Progenitor cell of endocrine pancreas (in vitro differentiated cells): ENCODE data around the gene FMN1. TPM values are rescaled to one million over a fixed set of nuclear protein-coding genes. Genes with fewer than 3 reads are reported as not detected.

Experiments used
- DNase-seq: peaks from one replicate; pipeline ENCODE4 v3.0.0; 2021; ENCODE audit warnings: low spot score; ENCODE audit not compliant: unreplicated experiment
- H3K27ac Mint-ChIP-seq: 2 replicates; pipeline ENCODE4 v1.8.0; 2021; ENCODE audit warnings: mild to moderate bottlenecking, moderate library complexity, mixed read lengths
- H3K27me3 Mint-ChIP-seq: 2 replicates; pipeline ENCODE4 v1.8.0; 2021; ENCODE audit warnings: mixed read lengths
- H3K36me3 Mint-ChIP-seq: 2 replicates; pipeline ENCODE4 v1.8.0; 2022; ENCODE audit warnings: mixed read lengths; ENCODE audit not compliant: insufficient read depth
- H3K4me1 Mint-ChIP-seq: 2 replicates; pipeline ENCODE4 v1.8.0; 2021; ENCODE audit warnings: low read depth, mixed read lengths
- H3K4me3 Mint-ChIP-seq: 2 replicates; pipeline ENCODE4 v1.8.0; 2021; ENCODE audit warnings: low read depth, mild to moderate bottlenecking, moderate library complexity, mixed read lengths
- H3K9me3 Mint-ChIP-seq: 2 replicates; pipeline ENCODE4 v1.8.0; 2021; ENCODE audit warnings: low read depth, mixed read lengths
- total RNA-seq: library from RNA; stranded (reverse); gene quantifications from 2 replicates; pipeline ENCODE4 v1.2.1, GENCODE V29; 2021
- TF ChIP-seq, protein P1 (sequence below): fragments of 200-600 bp; sonication (generic); IDR thresholded peaks from one replicate; pipeline ENCODE4 v1.5.0; 2021; ENCODE audit warnings: antibody characterized with exemption, mild to moderate bottlenecking; ENCODE audit not compliant: unreplicated experiment

FMN1 gene
- total RNA-seq, 1 donor from 2014 or later: 0.41 TPM

DNA sequence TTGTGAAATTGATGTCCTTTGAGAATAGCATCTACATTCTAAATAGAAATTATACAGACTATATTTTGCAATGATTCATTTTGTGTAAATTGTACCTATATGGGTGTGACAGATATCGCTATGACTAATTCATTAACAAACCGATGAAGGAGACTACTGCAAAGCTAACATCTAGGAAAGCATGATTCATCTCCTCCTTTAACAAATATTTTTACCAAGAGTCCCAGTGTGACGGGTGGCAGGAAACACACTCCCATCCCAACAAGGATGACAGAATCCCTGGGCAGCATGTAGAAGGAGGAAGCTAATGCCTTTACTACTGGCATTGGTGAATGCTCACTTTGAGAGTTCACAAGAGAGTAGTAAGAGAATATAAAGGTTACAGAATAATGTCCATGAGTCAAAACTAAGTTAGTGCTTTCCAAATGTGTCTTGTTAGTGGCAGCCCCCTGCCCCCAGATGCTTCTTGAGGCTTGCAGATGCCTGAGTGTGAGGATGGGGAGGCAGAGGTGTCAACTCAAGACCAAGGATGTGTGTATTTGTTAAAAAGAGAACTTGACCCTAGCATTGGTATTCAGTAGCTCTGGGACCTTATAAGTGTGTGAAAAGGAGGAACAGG is 180.6 kb downstream of the FMN1 start:
- TF ChIP-seq, protein P1, sequence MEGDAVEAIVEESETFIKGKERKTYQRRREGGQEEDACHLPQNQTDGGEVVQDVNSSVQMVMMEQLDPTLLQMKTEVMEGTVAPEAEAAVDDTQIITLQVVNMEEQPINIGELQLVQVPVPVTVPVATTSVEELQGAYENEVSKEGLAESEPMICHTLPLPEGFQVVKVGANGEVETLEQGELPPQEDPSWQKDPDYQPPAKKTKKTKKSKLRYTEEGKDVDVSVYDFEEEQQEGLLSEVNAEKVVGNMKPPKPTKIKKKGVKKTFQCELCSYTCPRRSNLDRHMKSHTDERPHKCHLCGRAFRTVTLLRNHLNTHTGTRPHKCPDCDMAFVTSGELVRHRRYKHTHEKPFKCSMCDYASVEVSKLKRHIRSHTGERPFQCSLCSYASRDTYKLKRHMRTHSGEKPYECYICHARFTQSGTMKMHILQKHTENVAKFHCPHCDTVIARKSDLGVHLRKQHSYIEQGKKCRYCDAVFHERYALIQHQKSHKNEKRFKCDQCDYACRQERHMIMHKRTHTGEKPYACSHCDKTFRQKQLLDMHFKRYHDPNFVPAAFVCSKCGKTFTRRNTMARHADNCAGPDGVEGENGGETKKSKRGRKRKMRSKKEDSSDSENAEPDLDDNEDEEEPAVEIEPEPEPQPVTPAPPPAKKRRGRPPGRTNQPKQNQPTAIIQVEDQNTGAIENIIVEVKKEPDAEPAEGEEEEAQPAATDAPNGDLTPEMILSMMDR: no peak
- Mint-ChIP-seq H3K27me3 (no peaks in the 10 kb centered on the region), H3K9me3 (no peaks in the 10 kb centered on the region), H3K4me3 (no peak overlapping the region), H3K27ac (no peak overlapping the region), H3K4me1 (no peaks in the 10 kb centered on the region), H3K36me3 (no peaks in the 10 kb centered on the region)
- DNase-seq: no peak

DNA sequence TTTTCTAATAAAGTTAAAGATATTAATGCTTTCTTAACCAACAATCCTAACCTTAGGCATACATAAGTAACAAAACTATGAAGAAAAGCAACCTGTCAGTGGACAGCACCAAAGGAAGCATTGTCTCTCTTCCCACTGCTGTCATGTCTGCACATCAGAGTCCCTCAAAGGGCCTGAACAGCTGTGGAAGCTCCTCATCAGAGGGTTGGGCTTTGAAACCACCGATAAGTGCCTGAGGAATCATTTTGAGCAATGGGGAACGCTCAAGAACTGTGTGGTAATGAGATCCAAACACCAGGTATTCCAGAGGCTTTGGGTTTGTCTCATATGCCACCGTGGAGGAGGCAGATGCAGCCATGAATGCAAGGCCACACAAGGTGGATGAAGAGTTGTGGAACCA is 182.5 kb downstream of the FMN1 start:
- no peak overlapping the region for H3K27ac Mint-ChIP-seq
- no peaks in the 10 kb centered on the region for H3K36me3 Mint-ChIP-seq
- no peaks in the 10 kb centered on the region for H3K27me3 Mint-ChIP-seq
- no peaks in the 10 kb centered on the region for H3K9me3 Mint-ChIP-seq
- TF ChIP-seq, protein P1: no peak
- H3K4me3 Mint-ChIP-seq: no peak overlapping the region
- DNase-seq: no peak
- peaks cover 10% of the 10 kb centered on the region for H3K4me1 Mint-ChIP-seq

DNA sequence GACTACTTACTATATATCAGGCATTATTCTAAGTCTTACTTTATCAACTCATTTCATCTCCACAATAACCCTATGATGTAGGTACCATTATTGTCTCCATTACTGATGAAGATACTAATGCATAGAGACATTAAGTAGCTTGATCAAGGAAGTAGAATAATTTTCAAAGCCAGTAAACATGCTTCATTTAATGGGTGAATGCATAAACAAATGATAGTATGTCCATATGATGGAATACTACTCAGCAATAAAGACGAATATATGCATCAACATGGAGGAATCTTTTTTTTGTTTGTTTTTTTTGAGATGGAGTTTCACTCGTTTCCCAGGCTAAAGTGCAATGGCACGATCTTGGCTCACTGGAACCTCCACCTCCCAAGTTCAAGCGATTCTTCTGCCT is 184.9 kb downstream of the FMN1 start:
- Mint-ChIP-seq H3K27ac (no peak overlapping the region), H3K9me3 (no peaks in the 10 kb centered on the region), H3K4me1 (peaks cover 10% of the 10 kb centered on the region), H3K27me3 (no peaks in the 10 kb centered on the region), H3K36me3 (no peaks in the 10 kb centered on the region), H3K4me3 (no peak overlapping the region)
- TF ChIP-seq, protein P1: no peak
- DNase-seq: no peak

DNA sequence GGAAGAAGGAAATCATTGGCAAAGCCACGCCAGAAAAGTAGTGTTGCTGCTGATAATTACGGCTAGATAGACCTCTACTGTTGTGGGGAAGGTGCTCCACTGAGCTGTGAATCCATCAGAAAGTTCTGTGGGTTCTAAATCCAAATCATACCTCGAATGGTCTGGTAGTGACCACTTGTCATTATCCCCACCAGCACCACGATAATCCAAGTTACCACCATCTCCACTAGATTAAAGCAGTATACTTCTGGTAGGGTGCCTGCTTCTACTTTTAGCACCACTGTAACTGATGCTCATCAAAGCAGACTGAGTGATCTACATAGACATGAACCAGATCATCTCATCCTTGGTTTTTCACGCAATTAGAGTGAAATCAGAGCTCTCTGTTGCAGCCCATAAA is 185.5 kb downstream of the FMN1 start:
- TF ChIP-seq, protein P1: no peak
- H3K27me3 Mint-ChIP-seq: no peaks in the 10 kb centered on the region
- H3K4me1 Mint-ChIP-seq: peaks cover 10% of the 10 kb centered on the region
- no peaks in the 10 kb centered on the region for H3K36me3 Mint-ChIP-seq
- H3K9me3 Mint-ChIP-seq: no peaks in the 10 kb centered on the region
- DNase-seq: no peak
- H3K4me3 Mint-ChIP-seq: no peak overlapping the region
- no peak overlapping the region for H3K27ac Mint-ChIP-seq

DNA sequence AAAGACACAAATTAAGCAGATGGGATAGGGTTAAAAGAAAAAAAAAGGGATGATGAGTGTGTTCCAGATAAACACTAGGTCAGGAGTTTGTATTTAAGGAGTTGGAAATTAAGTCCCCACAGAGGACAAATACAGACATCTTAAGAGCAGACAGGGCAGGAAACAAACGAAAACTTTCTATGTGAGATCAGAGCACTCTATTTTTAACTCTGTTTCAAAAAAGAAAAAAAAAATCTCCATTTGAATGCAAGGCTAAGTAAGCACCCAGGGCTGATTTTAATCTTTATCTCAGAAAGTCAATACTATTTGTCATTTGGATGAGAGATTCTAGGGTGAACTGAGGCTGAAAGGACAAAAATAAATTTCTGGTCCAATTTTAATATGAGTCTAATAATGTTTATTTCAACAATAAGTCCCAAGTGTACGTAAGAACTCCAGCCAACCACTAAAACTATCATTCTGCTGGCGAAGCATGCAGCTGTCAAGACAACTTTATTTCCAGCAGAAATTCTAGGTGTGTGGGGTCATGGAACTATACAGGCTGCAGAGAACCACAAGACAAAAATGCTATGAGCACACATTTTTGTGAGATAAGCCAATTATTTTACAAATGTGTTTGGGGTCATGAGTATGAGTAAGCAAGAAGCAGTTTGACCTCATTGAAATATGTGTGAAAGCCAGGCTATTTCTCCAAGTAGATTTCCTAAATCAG is 186.1 kb downstream of the FMN1 start:
- Mint-ChIP-seq H3K27ac (no peak overlapping the region), H3K4me1 (peaks cover 10% of the 10 kb centered on the region), H3K4me3 (no peak overlapping the region), H3K9me3 (no peaks in the 10 kb centered on the region), H3K36me3 (no peaks in the 10 kb centered on the region), H3K27me3 (no peaks in the 10 kb centered on the region)
- TF ChIP-seq, protein P1: no peak
- DNase-seq: no peak
